Activated CD4-positive, alpha-beta T cell treated with anti-CD3 and anti-CD28 coated beads for 36 hours (primary cell): ENCODE data around the gene DNAJB5. TPM values are rescaled to one million over a fixed set of nuclear protein-coding genes. Genes with fewer than 3 reads are reported as not detected.

Source experiments
- total RNA-seq, 2 experiments: library from RNA; stranded (reverse); gene quantifications; one replicate each; pipeline ENCODE4 v1.2.3, GENCODE V29; 2021

The DNAJB5 gene
- total RNA-seq, 2 experiments from 2014 or later, result 10.3 to 11.3 TPM

Other genes starting within 250 kb of the DNAJB5 start
- gene PHF24, start 31.5 kb upstream of the DNAJB5 start, total RNA-seq, result under 1 TPM; 0.09 to 0.18 TPM
- gene VCP, start 82.9 kb downstream of the DNAJB5 start, total RNA-seq, result 100 to 1,000 TPM; 261 to 268 TPM
- 10 to 100 TPM; 92.8 to 93.4 TPM for gene FANCG, start 90.2 kb downstream of the DNAJB5 start, total RNA-seq
- gene PIGO, start 106.8 kb downstream of the DNAJB5 start, total RNA-seq, result 10 to 100 TPM; 21.0 to 27.2 TPM
- gene STOML2, start 113.4 kb downstream of the DNAJB5 start, total RNA-seq, result 100 to 1,000 TPM; 169 to 201 TPM
- 1 to 10 TPM; 5.7 to 6.4 TPM for gene ATOSB, start 126.1 kb downstream of the DNAJB5 start, total RNA-seq
- 1 to 10 TPM; 2.7 to 4.0 TPM for gene UNC13B, start 172.3 kb downstream of the DNAJB5 start, total RNA-seq